ENCODE measurements around the gene XPO4.

The XPO4 gene

DNA sequence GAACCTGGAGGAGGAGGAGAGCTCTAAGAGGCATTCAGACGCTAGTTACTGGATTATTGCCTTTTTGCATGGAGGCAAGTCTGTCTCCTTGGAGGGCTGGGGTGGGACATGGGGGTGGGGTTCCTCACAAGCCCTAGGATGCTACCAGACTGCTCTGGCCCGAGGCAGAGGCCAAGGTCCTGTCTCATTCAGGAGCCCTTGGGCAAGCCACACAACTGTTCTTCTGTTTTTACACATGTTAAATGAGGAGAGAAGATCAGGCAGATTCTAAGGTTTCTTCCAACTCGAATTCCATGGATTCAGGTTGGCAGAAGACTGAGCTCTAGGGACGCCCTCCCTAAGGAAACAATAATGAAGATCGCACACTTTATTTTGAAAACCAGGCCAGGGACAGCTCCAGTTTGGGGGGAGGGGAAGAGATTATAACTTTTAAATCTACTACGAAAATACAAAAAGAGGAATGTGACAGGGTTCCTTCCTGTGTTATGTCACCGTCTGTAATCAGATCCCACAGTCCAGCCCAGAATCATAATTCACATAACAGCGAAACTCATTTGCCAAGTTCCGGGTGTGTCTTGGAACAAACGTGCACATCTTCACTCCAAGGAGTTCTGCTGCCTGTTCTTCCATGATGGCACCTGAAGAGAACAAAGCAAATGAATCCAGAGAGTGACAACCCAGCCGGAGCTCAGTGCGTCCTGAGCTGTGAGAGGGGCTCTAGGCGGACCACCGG, 173.8 kb downstream of the XPO4 start:
- DNase-seq (ENCODE audit: low read depth in 2 of 2) = no peak

DNA sequence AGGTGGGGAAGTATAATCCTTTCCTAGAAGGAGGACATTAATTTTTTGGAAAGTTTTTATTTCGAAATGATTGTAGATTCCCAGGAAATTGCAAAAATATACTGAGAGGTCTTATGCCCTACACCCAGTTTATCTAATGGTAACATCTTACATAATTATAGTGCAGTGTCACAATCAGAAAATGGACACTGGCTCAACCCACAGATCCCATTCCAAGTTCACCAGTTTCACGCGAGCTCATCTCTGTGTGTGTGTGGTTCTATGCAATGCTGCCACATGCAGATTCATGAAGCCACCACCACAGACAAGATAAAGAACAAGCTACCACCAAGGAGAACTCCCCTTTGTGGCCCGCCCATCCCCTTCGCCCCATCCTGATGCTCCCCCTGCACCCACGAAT, 174.7 kb downstream of the XPO4 start:
- DNase-seq (ENCODE audit: low read depth in 2 of 2) = no peak
